ENCODE data around the gene ACTRT2. TPM values are rescaled to one million over a fixed set of nuclear protein-coding genes. Genes with fewer than 3 reads are reported as not detected.

Gene ACTRT2
- total and polyA plus RNA-seq, 2 experiments from 2014 or later = not detected

- TF ChIP-seq ZNF462 (CRISPR knock-in tag; IDR thresholded peaks at IDR 0.05) (no peak), CTCF (conservative IDR thresholded peaks at IDR 0.05; ENCODE audit: low read depth in 2 of 2) (no peak), REST (IDR thresholded peaks at IDR 0.05; ENCODE audit: unreplicated experiment) (no peak)
These were observed 7.2 kb upstream of the ACTRT2 start (continued) for GRCh38 chr1:3014050-3014440.

Data from GM23338 (cell line).